GM21447 (cell line): ENCODE data around the gene TNS1.

Source experiments
- ATAC-seq: cut with Tn5 transposase; IDR thresholded peaks from one replicate; pipeline ENCODE4 v1.9.1; 2021; ENCODE audit not compliant: unreplicated experiment

TNS1 gene

DNA sequence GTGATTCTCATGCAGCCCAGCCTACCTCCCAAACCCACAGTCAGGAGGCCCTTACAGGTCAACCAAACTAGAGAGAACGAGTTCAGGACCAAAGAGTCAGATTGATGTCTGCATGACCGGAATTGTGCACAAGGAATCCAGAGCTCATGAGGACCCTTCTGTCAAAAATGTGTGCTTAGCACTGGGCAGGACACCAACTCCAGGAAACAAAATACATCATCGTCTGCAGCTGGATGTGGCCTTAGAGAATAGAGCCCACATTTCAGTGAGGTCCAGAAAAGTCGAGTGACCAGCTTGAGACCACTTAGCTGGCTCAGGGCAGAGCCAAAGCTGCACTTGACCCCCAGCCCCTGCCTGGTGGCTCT, 3.2 kb downstream of the TNS1 start:
- ATAC-seq, result no peak

DNA sequence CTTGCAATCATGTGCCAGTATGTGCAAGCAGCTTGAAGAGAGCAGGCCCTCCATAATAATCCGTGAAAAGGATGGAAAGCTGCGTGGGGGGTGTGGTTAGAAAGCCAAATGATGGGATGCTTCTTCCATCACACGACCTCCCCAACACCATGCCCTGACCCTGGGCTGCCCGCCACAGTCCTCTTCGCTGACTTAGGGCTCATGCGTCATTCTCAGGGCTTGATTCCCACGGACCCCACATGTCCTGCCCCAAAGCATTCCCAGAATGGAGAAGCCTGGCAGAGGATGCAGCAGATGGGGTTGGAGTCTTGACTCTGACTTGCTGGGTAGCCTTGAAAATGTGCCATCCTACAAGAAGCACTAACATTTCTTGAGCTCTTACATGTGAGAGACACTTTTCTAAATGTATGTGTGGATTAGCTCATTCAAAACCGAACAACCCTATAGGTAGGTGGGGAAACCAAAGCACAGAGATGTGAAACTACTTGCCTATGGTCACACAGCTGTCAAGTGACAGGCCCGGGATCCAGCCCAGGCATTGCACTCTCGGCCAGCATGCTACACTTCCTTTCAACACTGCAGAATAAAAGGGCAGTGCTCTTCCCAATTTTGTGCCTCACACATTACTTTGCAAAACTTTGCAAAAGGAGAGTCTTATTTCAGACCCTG, 3.7 kb downstream of the TNS1 start:
- no peak for ATAC-seq

DNA sequence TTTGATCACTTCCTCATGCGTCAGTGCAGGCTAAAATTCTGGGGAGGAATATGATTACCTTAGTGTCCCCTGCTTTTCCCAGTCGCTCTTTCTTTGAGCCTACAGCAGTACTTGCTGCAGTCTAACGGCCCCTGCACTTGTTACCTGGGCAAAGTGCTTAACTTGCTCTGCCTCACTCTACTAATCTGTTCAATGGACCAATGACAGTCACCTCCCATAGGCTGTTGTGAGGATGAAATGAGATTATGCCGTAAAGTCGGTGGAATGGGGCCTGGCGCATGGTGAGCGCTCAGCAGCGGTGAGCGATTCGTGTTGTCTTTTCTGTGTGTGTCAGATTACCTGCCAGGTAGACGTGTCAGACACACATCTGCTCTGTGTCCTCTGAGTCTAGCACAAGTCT, 5.3 kb downstream of the TNS1 start:
- no peak for ATAC-seq

DNA sequence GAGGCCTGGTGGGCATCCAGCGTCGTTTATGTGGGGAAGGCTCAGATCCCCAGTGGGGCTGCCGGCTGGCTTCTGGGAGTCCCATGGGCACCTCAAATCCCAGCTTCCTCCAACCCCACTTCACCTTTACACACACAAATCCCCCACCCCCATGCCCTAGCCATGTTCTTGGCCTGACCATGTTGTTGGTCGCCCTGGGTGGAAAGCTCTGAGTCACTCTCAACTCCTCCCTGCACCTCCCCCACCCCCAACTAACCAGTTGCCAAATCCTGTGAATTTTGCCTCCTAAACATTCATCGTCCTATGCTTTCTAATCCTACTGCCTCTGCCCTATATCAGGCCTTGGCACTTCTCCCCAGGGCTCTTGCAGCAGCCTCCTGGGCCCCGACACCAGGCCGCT, 6.4 kb downstream of the TNS1 start:
- no peak for ATAC-seq

DNA sequence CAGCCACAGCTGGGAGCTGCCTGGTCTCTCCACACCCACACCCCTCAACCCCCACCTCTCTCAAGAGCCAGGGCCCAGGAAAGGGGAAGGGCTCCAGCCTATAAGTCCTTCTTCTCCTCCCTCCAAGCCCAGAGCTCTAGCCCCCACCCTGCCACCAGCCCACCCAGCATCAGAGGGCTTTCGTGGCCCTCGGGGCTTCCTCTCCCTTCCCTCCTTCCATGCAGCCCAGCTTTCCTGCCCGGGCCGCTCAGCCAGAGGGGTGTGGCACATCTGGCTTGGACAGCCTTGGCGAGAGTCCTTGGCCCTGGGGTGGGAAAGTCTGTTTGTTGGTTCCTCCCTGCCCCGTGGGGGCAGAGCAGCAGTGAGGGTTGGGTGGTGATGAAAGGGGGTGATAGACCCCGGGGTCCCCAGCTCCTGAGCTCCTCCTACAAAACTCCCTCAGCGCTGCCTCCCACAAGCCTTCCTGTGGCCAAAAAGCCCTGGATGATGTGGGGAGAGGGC, 7.0 kb downstream of the TNS1 start:
- no peak for ATAC-seq

DNA sequence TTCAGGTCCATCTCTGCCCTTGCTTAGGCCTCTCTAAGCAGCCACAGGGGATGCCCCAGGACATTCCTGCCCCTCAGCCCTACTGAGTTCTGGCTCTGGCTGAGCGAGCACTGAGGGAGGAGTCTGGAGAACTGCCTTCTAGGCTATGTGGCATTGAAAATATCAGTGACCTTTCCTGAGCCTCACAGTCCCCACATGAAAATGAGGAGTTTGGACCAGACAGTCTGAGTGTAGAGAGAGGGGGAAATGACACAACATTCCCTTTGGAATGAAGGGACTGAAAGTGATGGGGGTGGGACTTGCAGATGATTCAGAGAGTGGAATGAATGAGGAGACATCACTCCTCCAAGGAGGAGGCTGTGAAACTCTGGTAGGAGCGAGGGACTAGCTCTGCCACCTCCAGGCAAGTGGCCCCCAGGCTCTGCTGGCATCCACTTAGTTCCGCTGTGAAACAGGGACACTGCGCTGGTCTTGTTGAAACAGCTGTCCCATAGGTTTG, 8.0 kb downstream of the TNS1 start:
- ATAC-seq, result no peak

DNA sequence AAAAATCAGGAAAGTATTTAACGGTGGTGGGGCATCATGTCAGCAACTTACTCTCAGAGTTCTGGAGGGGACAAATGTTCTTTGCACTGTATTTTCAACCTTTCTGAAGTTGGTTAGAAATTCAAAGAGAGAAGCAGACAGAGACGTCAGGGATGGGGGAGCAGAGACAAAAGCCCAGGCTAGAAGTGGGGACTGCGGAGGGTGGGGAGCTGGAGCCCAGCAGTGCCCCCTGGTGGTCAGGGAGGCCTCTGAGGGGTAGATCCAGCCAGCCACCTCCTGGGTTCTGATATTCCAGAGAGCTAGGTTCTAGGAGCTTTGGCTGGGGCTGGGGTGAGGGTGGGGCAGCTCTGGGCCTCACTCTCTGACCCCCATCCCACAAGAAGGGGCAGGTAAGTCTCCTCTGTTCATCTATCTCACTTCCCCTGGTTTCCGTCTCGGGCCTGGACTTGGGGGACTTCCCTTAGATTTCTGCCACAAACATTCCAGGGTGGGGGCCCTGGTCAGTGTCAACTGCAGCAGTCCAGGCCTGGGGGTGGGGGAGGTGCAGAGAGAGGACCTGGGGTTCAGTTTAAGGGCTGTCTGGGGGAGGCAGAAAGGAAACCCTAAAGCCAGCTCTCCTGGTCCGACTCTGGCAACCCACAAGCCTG, 8.9 kb downstream of the TNS1 start:
- no peak for ATAC-seq

DNA sequence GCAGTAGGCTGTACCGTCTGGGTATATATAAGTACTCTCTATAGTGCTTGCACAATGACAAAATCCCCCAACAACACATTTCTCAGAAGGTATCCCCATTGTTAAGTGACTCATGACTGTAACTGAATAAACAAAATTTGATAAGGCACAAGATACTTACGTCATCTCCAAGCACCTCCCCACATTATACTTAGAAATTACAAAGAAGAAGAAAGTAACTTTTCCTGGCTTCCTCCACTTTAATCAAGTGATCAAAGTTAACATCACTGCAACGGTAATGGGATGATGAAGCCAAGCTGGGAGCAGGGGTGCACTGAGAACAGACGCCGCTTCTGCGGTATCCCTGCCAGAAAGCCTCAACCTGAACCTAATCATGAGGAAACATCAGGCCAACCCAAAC, 9.7 kb downstream of the TNS1 start:
- ATAC-seq, result no peak

DNA sequence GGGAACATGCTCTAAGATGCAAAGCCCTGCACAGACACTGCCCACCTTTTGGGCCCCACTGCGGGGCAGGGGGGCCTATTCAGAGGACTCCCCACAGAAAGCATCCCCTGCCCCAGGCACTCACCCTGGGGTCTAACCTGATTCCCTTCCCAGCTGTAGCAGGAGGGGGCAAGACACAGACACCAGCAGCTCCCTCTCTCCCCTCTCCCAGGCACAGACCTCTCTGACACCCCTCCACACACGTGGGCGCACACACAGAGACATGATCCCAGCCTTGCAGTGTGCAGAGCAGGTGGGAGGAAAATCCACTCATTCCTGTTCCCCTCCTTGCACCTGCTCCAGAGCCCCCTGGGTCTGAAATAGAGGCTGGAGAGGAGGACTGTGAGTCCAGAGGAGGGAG, 10.7 kb downstream of the TNS1 start:
- ATAC-seq, result no peak

DNA sequence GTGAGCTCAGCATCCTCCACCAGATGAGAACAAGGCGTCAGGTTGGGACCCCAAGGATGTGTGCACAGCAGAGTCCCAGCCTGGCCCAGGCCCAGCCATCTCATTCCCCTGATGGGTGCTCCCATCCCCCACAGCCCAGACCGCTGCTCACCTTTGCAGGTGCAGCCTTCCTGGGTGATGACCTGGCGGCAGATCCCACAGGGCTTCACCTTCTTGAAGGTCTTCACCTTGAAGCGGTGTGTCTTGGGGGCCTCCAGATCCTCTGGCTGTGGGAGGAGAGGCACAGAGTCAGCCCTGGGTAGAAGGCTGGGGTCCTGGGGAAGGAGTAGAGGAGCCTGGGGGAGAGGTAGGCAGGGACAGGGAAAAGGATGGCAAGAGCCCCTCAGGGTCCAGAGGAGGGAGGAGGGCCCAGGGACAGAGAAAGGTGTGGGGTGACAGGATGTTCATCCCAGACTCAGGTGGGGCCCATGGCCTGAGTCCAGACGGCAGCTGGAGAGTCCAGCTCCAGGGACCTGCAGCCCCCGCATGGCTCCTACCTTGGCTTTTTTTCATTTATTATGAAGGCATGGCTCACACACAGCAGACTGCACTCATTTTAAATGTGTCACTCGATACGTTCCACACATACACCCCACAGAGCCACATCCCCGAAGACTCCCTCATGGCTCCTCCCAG, 11.9 kb downstream of the TNS1 start:
- no peak for ATAC-seq

DNA sequence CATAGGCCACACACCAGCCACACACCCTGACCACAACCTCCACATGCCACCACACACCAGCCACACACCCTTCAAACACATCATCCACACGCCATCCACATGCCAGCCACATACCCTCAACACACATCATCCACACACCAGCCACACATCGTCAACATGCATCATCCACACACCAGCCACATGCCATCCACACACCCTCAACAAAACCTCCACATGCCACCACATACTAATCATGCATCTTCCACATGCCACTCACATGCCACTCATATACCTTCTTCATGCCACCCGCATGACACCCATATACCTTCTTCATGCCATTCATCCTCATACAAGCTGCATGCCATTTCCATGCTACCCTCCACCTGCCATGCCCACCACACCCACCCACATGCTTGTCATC, 12.4 kb downstream of the TNS1 start:
- no peak for ATAC-seq

DNA sequence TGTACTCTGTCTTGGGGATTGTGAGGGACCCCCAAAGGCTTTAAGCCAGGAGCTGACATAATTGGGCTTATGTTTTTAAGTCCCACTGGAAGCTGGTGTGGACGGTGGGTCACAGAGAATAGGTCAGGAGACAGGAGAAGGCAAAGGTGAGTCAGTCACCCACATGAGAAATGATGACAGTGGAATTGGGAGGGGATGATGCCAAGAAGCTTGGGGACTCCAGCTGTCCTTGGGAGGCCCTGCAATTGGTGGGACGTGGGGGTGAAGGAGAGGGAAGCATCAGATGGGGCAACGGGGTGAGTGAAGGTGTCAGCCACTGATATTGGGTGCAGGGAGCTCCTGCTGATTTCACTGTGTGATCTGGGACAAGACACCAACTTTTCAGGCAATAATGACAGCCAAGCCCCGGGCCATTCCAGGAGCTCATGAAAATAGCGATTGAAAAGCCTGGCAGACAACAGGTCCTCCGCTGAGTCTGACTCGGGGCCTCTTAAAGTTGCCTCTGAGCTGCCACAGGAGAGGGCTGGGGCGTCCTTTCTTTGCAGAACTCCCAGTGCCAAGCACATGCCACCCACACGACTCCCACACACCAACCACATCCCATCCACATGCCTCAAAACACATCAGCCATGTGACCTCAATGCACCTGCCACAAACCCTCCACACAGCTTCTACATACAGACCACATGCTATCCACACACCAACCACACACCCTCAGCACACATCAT, 13.4 kb downstream of the TNS1 start:
- no peak for ATAC-seq

DNA sequence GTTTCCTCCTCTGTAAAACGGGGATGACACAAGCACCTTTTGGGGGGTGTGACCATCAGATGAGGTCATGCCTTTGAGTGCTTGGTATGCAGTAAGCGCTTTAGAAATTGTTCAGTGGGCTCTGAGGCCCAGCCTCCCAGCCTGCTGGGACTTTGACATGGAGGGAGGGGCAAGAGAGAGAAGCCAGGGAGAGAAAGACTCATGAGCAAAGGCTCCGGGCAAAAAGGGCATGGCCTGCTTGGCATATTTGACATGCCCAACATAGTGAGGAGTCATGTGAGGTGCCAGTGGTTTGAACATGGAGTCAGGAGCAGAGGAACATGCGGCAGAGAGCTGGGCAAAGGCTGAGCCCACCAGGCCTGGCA, 14.0 kb downstream of the TNS1 start:
- ATAC-seq, result no peak

DNA sequence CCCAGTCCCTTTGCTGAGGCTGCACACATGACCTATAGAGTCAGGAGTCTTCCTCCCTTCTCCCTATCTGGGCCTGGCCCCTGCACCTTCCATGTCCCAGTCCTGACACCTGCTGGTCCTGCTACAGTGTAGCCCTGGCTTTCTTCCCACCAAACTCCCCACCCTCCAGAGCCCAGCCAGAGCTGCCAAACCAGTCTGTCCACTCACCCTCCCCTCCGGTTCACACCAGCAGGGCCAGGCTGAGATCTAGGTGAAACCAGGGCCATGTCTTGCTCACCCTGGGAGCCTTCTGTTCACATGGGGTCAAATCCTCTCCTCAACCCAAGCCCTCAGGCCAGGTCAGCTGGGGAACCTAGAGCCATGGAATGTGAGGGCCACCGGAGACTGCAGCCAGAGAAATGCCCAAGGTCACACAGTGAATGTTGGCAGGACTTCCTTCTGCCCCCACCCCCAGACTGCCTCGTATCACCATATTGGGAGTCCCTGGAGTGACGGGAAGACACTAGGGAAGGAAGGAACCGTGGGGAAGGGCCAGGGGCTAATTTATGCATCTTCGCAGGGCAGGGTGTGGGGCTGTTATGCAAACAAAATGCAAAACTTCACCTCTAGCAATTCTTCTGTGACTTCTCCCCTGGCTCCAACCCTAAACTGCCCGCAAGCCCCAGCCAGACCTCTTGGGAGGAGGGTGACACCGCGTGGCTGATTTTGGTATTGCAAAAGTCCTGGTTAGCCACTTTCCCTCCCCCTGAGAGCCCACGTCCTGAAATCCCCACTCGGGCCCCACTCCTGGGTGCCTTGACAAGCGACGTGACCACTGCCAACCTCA, 14.6 kb downstream of the TNS1 start:
- no peak for ATAC-seq

DNA sequence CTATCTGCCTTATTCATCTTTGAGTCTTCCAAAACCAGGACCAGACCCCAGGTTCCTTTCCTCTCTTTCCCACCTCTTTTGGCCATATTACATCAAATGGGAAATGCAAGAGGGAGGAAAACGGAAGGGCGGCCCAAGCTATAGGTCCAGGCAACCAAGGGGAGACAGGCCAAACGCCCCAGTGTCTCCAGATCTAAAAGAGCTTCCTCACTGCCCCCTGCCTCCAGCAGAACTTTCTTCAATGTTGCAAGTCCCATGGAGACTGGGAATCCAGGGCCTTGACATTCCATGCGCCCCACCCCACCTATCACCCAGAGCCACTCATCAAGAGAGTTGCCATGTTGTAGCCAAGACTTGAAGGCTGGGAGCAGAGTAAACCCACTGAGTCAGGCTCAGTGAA, 15.4 kb downstream of the TNS1 start:
- ATAC-seq, result no peak

DNA sequence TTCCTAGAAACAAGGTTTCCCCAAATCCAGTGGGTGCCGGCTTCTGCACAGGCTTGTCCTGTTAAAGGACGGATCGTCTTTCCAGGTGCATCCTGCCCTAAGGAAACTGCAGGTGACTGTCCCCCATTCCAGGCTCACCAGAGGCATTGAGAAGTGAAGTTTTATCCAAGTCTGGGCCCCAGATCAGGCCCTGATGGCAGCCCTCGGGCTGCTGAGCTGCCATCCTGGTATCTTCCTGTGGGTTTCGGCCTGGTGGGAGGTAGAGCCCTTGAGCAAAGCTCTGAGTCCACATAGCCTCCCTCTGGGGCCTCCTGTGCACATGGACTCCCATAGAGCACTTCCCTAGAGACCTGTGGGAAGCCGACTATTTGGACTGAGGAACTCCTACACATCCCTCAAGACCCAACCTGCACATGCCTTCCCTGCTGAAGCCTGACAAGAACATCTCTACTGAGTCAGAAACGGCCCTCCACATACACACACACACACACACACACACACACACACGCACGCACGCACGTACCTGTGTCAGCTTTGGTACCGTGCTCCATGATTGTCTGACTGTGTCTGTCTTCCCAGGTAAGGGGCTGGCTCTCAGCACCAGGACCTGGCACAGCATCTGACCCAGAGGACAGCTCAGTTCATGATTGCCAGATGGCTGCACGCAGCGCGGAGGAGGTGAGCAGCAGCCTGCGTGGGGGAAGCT, 16.4 kb downstream of the TNS1 start:
- no peak for ATAC-seq

DNA sequence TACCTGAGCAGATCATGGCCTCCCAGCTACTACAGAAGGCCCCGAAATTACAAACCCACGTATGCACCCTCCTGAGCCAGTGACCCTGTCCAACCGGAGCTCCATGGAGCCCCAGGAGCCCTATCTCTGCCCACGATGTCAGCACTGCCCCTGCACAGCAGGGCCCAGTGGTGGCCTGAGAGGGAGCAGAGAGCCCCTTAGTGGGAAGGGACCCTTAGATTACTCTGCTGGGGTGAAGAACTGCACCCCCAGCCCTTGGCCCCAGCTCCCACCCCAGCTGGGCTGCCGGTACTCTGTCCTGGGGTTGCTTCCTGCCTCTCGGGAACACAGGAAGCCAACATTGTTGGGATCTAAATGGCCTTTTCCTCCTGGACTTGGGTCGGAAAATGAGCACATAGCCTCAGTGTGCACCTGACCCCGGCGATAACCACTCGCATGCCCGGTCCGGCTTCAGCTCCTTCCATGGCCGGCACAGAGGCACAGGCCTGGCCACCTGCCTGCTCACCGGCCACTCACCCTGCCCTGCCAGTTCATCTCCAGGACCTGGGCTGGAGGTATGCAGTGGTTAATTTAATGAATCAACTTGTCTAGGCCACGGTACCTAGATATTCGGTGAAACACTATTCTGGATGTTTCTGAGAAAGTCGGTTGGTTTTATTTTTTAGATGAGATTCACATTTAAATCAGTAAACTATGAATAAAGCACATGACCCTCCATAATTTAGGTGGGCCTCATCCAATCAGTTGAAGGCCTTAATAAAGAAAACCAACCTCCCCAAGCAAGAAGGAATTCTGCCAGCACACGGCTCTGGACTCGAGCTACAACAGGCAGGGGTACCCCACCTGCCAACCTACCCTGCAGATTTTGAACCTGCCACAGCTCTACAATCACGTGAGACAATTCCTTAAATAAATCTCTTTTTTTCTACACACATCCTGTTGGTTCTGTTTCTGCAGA, 19.2 kb downstream of the TNS1 start:
- no peak for ATAC-seq

DNA sequence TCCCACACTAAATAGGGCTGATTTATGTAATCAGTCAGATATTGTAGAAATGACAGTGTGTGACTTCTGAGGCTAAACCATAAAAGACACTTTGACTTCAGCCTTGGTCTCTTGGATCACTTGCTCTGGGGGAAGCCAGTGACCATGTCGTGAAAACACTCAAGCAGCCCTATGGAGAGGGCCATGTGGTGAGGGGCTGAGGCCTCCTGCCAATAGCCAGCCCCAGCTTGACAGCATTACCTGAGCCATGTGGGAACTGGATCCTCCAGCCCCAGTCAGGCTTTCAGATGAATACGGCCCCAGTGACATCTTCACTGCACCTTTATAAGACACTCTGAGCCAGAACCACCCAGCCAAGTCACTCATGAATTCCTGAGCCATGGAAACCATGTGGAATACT, 20.8 kb downstream of the TNS1 start:
- no peak for ATAC-seq

DNA sequence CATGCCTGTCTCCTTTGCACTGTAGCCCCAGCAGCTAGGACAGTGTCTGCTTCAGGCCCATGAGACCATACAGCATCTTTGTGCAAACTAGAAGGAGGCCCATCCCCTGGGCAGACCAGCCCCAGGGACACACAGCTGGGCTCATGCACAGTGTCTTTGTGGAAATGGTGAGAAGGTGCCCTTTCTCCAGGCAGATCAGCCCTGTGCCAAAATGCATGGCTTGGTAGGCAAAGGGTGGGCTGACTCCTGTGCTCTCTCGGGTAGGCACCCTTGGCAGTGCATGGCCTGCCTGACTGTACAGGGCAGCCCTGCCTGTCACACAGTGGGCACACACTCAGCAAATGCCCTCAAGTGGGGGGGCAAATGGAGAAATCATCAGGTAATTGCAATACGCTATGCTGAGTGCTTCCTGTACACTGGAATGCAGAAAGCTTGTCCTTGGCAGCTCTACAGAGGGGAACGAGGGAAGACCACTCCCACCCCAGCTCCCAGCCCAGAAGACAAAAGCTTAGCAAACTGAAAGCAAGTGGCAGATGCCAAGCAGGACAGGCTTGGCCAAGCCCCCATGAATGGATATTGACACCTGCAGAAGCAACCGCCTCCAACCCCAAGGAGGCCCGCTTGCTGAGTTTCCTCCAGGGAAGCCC, 21.6 kb downstream of the TNS1 start:
- ATAC-seq, result no peak
